PC-9 (cell line): ENCODE data around the gene PRKAR2B. TPM values are rescaled to one million over a fixed set of nuclear protein-coding genes. Genes with fewer than 3 reads are reported as not detected.

Source experiments
- BruUV-seq: library from RNA; stranded (reverse); fragments of 400-500 nt; replicated peaks from 2 replicates; lab custom pipeline; 2021; lab: Mats Ljungman, UMichigan
- CTCF ChIA-PET: fragments of 300-600 bp; sonication (Branson Sonifier 250); formaldehyde crosslinking; loops from one replicate; lab custom pipeline; 2022; ENCODE audit warnings: antibody characterized with exemption; lab: Charles Lee
- POLR2A ChIA-PET: fragments of 300-600 bp; sonication (Branson Sonifier 250); formaldehyde crosslinking; loops from one replicate; lab custom pipeline; 2022; ENCODE audit warnings: antibody characterized with exemption; ENCODE audit not compliant: unreplicated experiment; lab: Charles Lee
- DNase-seq, 2 experiments: peaks; one replicate each; pipeline versions ENCODE4 v3.0.0 to v3.0.0-alpha.2; 2015 to 2022; ENCODE audit warnings: mixed read lengths in 1 of 2
- H2AFZ ChIP-seq: fragments of 200-600 bp; sonication (generic); 2 replicates; pipeline ENCODE4 v1.8.1; 2017; ENCODE audit warnings: antibody characterized with exemption
- H3F3A ChIP-seq: fragments of 200-600 bp; sonication (generic); 2 replicates; pipeline ENCODE4 v1.8.1; 2017; ENCODE audit warnings: antibody characterized with exemption, mild to moderate bottlenecking, low read depth; ENCODE audit not compliant: insufficient read depth
- H3K27ac ChIP-seq: fragments of 200-600 bp; sonication (generic); 2 replicates; pipeline ENCODE4 v1.6.1; 2016; ENCODE audit warnings: mixed run types
- H3K27me3 ChIP-seq: fragments of 200-600 bp; sonication (generic); 2 replicates; pipeline ENCODE4 v1.6.1; 2016; ENCODE audit warnings: low read depth, mixed run types; ENCODE audit not compliant: insufficient read depth
- H3K36me3 ChIP-seq: fragments of 200-600 bp; sonication (generic); 2 replicates; pipeline ENCODE4 v1.6.1; 2016; ENCODE audit warnings: low read depth, mixed run types
- H3K4me1 ChIP-seq: fragments of 200-600 bp; sonication (generic); replicated peaks from 2 replicates; pipeline ENCODE4 v1.6.1; 2016; ENCODE audit warnings: mixed run types; ENCODE audit not compliant: insufficient read depth
- H3K4me2 ChIP-seq: fragments of 200-600 bp; sonication (generic); 2 replicates; pipeline ENCODE4 v1.6.1; 2017; ENCODE audit warnings: mixed run types
- H3K4me3 ChIP-seq: fragments of 200-600 bp; sonication (generic); 2 replicates; pipeline ENCODE4 v1.6.1; 2016; ENCODE audit warnings: mixed run types
- H3K79me2 ChIP-seq: fragments of 200-600 bp; sonication (generic); 2 replicates; pipeline ENCODE4 v1.6.1; 2017; ENCODE audit warnings: low read depth, mixed run types
- H3K9me2 ChIP-seq: fragments of 200-600 bp; sonication (generic); 2 replicates; pipeline ENCODE4 v1.8.1; 2017; ENCODE audit warnings: mild to moderate bottlenecking; ENCODE audit not compliant: insufficient read depth
- H3K9me3 ChIP-seq: fragments of 200-600 bp; sonication (generic); 2 replicates; pipeline ENCODE4 v1.8.1; 2016; ENCODE audit warnings: low read depth; ENCODE audit not compliant: insufficient read depth
- H4K20me1 ChIP-seq: fragments of 200-600 bp; sonication (generic); 2 replicates; pipeline ENCODE4 v1.8.1; 2017; ENCODE audit not compliant: insufficient read depth
- EZH2 ChIP-seq: fragments of 200-600 bp; sonication (generic); IDR thresholded peaks from 2 replicates; pipeline ENCODE4 v1.8.0; 2017; ENCODE audit warnings: antibody characterized with exemption, low read depth
- intact Hi-C: fragments of 100-400 bp; cut with micrococcal nuclease; formaldehyde crosslinking; loops from one replicate; pipeline ENCODE4 v1.10.0; 2022; ENCODE audit not compliant: unreplicated experiment
- total RNA-seq: library from RNA; stranded (reverse); gene quantifications from 2 replicates; pipeline ENCODE4 v1.2.3, GENCODE V29; 2021
- TF ChIP-seq, protein P1 (sequence below): fragments of 200-600 bp; sonication (generic); conservative IDR thresholded peaks from 2 replicates; pipeline ENCODE4 v1.6.1; 2017; ENCODE audit warnings: mixed run types, antibody characterized with exemption, mild to moderate bottlenecking, moderate library complexity

Gene PRKAR2B
- total RNA-seq, 1 experiment from 2014 or later, result 2.9 TPM

- Histone ChIP-seq H3F3A (peaks cover 21% of the 10 kb centered on the region; the same call in 1 of the 2 replicates), H3K36me3 (peaks cover 4% of the 10 kb centered on the region; the same call in 1 of the 2 replicates), H3K9me2 (0 out of 2 replicates have a peak, but pooled peaks cover 4% of the 10 kb centered on the region), H3K4me3 (peak overlapping the region; percentile 72), H3K27me3 (no peaks in the 10 kb centered on the region), H3K27ac (peak overlapping the region; percentile 85), H2AFZ (no peak overlapping the region), H3K79me2 (peaks cover 53% of the 10 kb centered on the region), H4K20me1 (peaks cover 51% of the 10 kb centered on the region), H3K9me3 (no peaks in the 10 kb centered on the region), H3K4me2 (peak overlapping the region; percentile 86), H3K4me1 (peaks cover 19% of the 10 kb centered on the region)
- TSS peak; percentile 43 for BruUV-seq
- intact Hi-C loops, result no loop called here
- CTCF ChIA-PET, result interaction anchor here (0.7 kb wide), 1 partner anchor 781 kb away, joined by 20 read pairs; no protein-coding TSS in a partner anchor
- POLR2A ChIA-PET, result interaction anchor here (0.7 to 1.0 kb wide), 4 partner anchors 10 to 1358 kb away, joined by 3 to 4 read pairs (median 3); no protein-coding TSS in a partner anchor
- TF ChIP-seq, protein P1, sequence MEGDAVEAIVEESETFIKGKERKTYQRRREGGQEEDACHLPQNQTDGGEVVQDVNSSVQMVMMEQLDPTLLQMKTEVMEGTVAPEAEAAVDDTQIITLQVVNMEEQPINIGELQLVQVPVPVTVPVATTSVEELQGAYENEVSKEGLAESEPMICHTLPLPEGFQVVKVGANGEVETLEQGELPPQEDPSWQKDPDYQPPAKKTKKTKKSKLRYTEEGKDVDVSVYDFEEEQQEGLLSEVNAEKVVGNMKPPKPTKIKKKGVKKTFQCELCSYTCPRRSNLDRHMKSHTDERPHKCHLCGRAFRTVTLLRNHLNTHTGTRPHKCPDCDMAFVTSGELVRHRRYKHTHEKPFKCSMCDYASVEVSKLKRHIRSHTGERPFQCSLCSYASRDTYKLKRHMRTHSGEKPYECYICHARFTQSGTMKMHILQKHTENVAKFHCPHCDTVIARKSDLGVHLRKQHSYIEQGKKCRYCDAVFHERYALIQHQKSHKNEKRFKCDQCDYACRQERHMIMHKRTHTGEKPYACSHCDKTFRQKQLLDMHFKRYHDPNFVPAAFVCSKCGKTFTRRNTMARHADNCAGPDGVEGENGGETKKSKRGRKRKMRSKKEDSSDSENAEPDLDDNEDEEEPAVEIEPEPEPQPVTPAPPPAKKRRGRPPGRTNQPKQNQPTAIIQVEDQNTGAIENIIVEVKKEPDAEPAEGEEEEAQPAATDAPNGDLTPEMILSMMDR, result 0 out of 2 replicates have a peak, but pooled peaks have one; percentile 31
- no peak for TF ChIP-seq EZH2
- DNase-seq, result no peak
These were observed 125.8 kb downstream of the PRKAR2B start for GRCh38 chr7:107170051-107170915.

GRCh38 chr7:107171496-107171895 is 127.0 kb downstream of the PRKAR2B start:
- DNase-seq, result no peak
- H4K20me1 ChIP-seq, result peaks cover 54% of the 10 kb centered on the region
- no peak overlapping the region for H3K4me3 ChIP-seq
- H3K4me2 ChIP-seq, result peak overlapping the region; percentile 19; the same call in 1 of the 2 replicates
- peaks cover 64% of the 10 kb centered on the region for H3K79me2 ChIP-seq
- no peaks in the 10 kb centered on the region for H3K9me2 ChIP-seq
- intact Hi-C loops, result no loop called here
- H3K27ac ChIP-seq, result no peak overlapping the region
- no peak overlapping the region for H2AFZ ChIP-seq
- no peak for TF ChIP-seq EZH2
- TF ChIP-seq, protein P1, result no peak
- peaks cover 21% of the 10 kb centered on the region; the same call in 1 of the 2 replicates for H3F3A ChIP-seq
- TSS peak; percentile 31 for BruUV-seq
- no peaks in the 10 kb centered on the region for H3K9me3 ChIP-seq
- H3K36me3 ChIP-seq, result peaks cover 4% of the 10 kb centered on the region; the same call in 1 of the 2 replicates
- peaks cover 12% of the 10 kb centered on the region for H3K4me1 ChIP-seq
- ChIA-PET CTCF (no interaction called here), POLR2A (interaction anchor here (0.6 kb wide), 1 partner anchor 455 kb away, joined by 3 read pairs; no protein-coding TSS in a partner anchor)
- no peaks in the 10 kb centered on the region for H3K27me3 ChIP-seq

DNA sequence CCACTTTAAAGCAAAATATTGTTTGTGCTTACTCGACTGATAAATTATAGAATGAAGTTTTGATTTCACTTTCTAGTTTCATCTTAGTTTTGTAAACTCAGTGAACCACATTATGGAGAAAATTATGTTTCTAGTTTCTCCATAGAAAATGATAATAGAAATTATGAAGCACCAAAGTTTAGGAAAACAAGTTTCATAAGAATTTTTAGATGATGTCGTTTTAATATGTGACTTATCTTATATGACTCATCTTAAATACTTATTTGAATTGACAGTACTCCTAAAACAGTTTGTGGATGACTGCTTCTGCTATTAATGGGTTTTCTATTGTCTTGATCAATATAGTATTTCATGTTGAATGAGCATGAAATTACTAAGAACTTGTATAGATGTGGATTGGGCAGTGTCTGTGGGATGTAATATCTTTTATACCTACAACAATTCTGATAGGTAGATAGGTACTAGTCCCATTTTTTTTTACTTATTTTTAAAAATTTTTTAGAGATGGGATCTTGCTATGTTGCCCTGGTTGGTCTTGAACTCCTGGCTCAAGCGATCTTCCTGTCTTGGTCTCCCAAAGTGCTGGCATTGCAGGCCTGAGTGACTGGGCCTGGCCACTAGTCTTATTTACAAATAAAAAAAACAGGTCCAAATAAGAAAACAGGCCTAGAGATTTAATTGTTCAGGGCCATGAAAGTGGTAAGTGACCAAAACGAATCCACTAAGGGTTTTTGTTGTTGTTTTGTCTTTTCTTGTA is 127.9 kb downstream of the PRKAR2B start:
- Histone ChIP-seq H4K20me1 (peaks cover 64% of the 10 kb centered on the region), H3K9me3 (no peaks in the 10 kb centered on the region), H2AFZ (no peak overlapping the region), H3K9me2 (no peaks in the 10 kb centered on the region), H3K36me3 (peaks cover 9% of the 10 kb centered on the region; the same call in 1 of the 2 replicates), H3K4me1 (peaks cover 8% of the 10 kb centered on the region; the same call in 1 of the 2 replicates), H3K4me3 (no peak overlapping the region), H3K4me2 (no peak overlapping the region), H3F3A (peaks cover 17% of the 10 kb centered on the region; the same call in 1 of the 2 replicates), H3K27ac (no peak overlapping the region), H3K79me2 (peaks cover 74% of the 10 kb centered on the region), H3K27me3 (no peaks in the 10 kb centered on the region)
- TF ChIP-seq EZH2, result no peak
- TF ChIP-seq, protein P1, result no peak
- POLR2A ChIA-PET, result interaction anchor here (0.5 to 0.6 kb wide), 2 partner anchors 22 to 455 kb away, joined by 3 read pairs; no protein-coding TSS in a partner anchor
- CTCF ChIA-PET, result no interaction called here
- no peak for DNase-seq
- TSS peak; percentile 1 for BruUV-seq
- intact Hi-C loops, result no loop called here
